GM12878 (cell line): ENCODE measurements around the gene SUFU.

ENCODE experiments used
- CTCF ChIP-seq, 3 experiments: IDR thresholded peaks in 2 of 3; conservative IDR thresholded peaks in 1 of 3; 2 replicates each; pipeline ENCODE4 v1.5.1; 2011; ENCODE audit warnings: low read depth in 3 of 3, low read length in 3 of 3, mild to moderate bottlenecking in 3 of 3, control low read depth in 2 of 3, moderate library complexity in 2 of 3, inconsistent platforms in 1 of 3, mixed read lengths in 1 of 3; ENCODE audit not compliant: control insufficient read depth in 2 of 3, insufficient read depth in 1 of 3; ENCODE audit errors: extremely low read depth in 1 of 3
- RELA ChIP-seq: fragments of 450-650 bp; IDR thresholded peaks from 2 replicates; pipeline ENCODE4 v1.8.0; 2014; ENCODE audit warnings: borderline replicate concordance; ENCODE audit not compliant: partially characterized antibody
- ZSCAN29 ChIP-seq: fragments of 450-650 bp; IDR thresholded peaks from 2 replicates; pipeline ENCODE4 v1.6.1; 2017; ENCODE audit warnings: mild to moderate bottlenecking, moderate library complexity

GRCh38 chr10:102507521-102507920, 3.7 kb downstream of the SUFU start:
- TF ChIP-seq RELA (no peak), CTCF (IDR thresholded peaks at IDR 0.05 in 2 of 3, conservative IDR thresholded peaks at IDR 0.05 in 1 of 3; ENCODE audit: control insufficient read depth in 2 of 3, extremely low read depth in 1 of 3, insufficient read depth in 1 of 3, low read depth in 3 of 3, low read length in 3 of 3) (no peak), ZSCAN29 (no peak)
